Liver (tissue), 9 donors: ENCODE measurements around the gene RSRC1. TPM values are rescaled to one million over a fixed set of nuclear protein-coding genes. Genes with fewer than 3 reads are reported as not detected.

ENCODE experiments used
- DNase-seq: peaks from one replicate; pipeline ENCODE4 v3.0.0-alpha.2; 2017; ENCODE audit warnings: low spot score
- H3K27ac ChIP-seq, 2 donors: one replicate each; pipeline ENCODE4 v1.7.0; 2013; ENCODE audit warnings: inconsistent platforms in 2 of 2, low read length in 2 of 2, control low read depth in 1 of 2, low read depth in 1 of 2, mild to moderate bottlenecking in 1 of 2
- H3K27me3 ChIP-seq, 4 donors: one replicate each; pipeline versions ENCODE4 v1.6.1 to v1.7.0; 2013; ENCODE audit warnings: low read length in 3 of 4, inconsistent platforms in 1 of 4, mild to moderate bottlenecking in 1 of 4, moderate library complexity in 1 of 4; ENCODE audit not compliant: control insufficient read depth in 4 of 4, insufficient read depth in 4 of 4
- H3K36me3 ChIP-seq, 4 donors: one replicate each; pipeline versions ENCODE4 v1.6.1 to v1.7.0; 2013; ENCODE audit warnings: low read length in 3 of 4, mild to moderate bottlenecking in 3 of 4, low read depth in 1 of 4, moderate library complexity in 1 of 4; ENCODE audit not compliant: control insufficient read depth in 4 of 4, insufficient read depth in 3 of 4
- H3K4me1 ChIP-seq, 4 donors: one replicate each; pipeline versions ENCODE4 v1.6.1 to v1.7.0; 2013; ENCODE audit warnings: low read length in 3 of 4, mild to moderate bottlenecking in 3 of 4, moderate library complexity in 1 of 4; ENCODE audit not compliant: control insufficient read depth in 4 of 4, insufficient read depth in 4 of 4
- H3K4me3 ChIP-seq, 3 donors: one replicate each; pipeline versions ENCODE4 v1.6.1 to v1.7.0; 2013; ENCODE audit warnings: low read length in 3 of 3, control low read depth in 1 of 3, low read depth in 1 of 3, mild to moderate bottlenecking in 1 of 3
- H3K9ac ChIP-seq, 2 donors: one replicate each; pipeline ENCODE4 v1.7.0; 2013; ENCODE audit warnings: low read length in 2 of 2, mild to moderate bottlenecking in 2 of 2, moderate library complexity in 2 of 2, control low read depth in 1 of 2, low read depth in 1 of 2
- H3K9me3 ChIP-seq, 4 donors: one replicate each; pipeline versions ENCODE4 v1.6.1 to v1.7.0; 2013; ENCODE audit warnings: low read length in 3 of 4; ENCODE audit not compliant: control insufficient read depth in 4 of 4
- EGR1 ChIP-seq, 2 donors: IDR thresholded peaks; 2 replicates each; pipeline ENCODE4 v1.6.1; 2016 to 2018; ENCODE audit warnings: antibody characterized with exemption in 2 of 2, low read depth in 2 of 2
- FOXA1 ChIP-seq: IDR thresholded peaks from 2 replicates; pipeline ENCODE4 v1.6.1; 2016; ENCODE audit warnings: antibody characterized with exemption
- GABPA ChIP-seq, 2 donors: IDR thresholded peaks in 1 of 2; conservative IDR thresholded peaks in 1 of 2; 2 replicates each; pipeline ENCODE4 v1.6.1; 2016; ENCODE audit warnings: antibody characterized with exemption in 2 of 2, mild to moderate bottlenecking in 1 of 2, moderate library complexity in 1 of 2
- HNF4A ChIP-seq, 2 donors: conservative IDR thresholded peaks; 2 replicates each; pipeline ENCODE4 v1.6.1; 2016; ENCODE audit warnings: antibody characterized with exemption in 2 of 2, mild to moderate bottlenecking in 2 of 2
- HNF4G ChIP-seq: IDR thresholded peaks from 2 replicates; pipeline ENCODE4 v1.6.1; 2016; ENCODE audit warnings: antibody characterized with exemption
- JUND ChIP-seq, 2 donors: IDR thresholded peaks; 2 replicates each; pipeline ENCODE4 v1.6.1; 2016; ENCODE audit warnings: antibody characterized with exemption in 2 of 2
- RAD21 ChIP-seq, 2 donors: IDR thresholded peaks; 2 replicates each; pipeline ENCODE4 v1.6.1; 2016; ENCODE audit warnings: antibody characterized with exemption in 2 of 2, mild to moderate bottlenecking in 2 of 2
- RXRA ChIP-seq, 2 donors: IDR thresholded peaks; 2 replicates each; pipeline ENCODE4 v1.6.1; 2017 to 2018; ENCODE audit warnings: antibody characterized with exemption in 2 of 2, mild to moderate bottlenecking in 1 of 2
- WGBS: extraction: QIAGEN DNeasy Blood & Tissue Kit; methylation state at CpG from one replicate; pipeline ENCODE4 v1.1.7; 2013; 5-methylcytosine and 5-hydroxymethylcytosine counted together
- polyA plus RNA-seq, 2 donors: library from polyadenylated mRNA; stranded (reverse) in 1 of 2; unstranded in 1 of 2; fragments of 200-250 nt in 1 of 2; fragments of >200 nt in 1 of 2; fragmentation: Nextera tagmentation in 1 of 2; extraction: Ambion mirVana in 1 of 2; gene quantifications; one replicate each; pipeline versions ENCODE4 v1.2.1 to v1.2.3, GENCODE V29; 2013 to 2015
- total RNA-seq, 2 donors: library from RNA; depleted of rRNA; stranded (reverse); fragments of >200 nt; gene quantifications; one replicate each; pipeline ENCODE4 v1.2.3, GENCODE V29; 2014
- TF ChIP-seq, protein P1 (sequence below): fragments of 150-350 bp; IDR thresholded peaks from 2 replicates; pipeline ENCODE4 v1.5.1; 2017; ENCODE audit warnings: improper control_type of control experiment, low read depth, low read length; ENCODE audit not compliant: missing input control
- TF ChIP-seq, protein P2 (sequence below): IDR thresholded peaks from 2 replicates; pipeline ENCODE4 v1.6.1; 2016; ENCODE audit warnings: antibody characterized with exemption
- donor health status: healthy.
- donor health status: healthy.
- donor health status: healthy.
- donor health status: healthy.
- donor health status: healthy.

The RSRC1 gene
- total and polyA plus RNA-seq, 4 donors: 7.2 to 30.3 (median 20.7) TPM

DNA sequence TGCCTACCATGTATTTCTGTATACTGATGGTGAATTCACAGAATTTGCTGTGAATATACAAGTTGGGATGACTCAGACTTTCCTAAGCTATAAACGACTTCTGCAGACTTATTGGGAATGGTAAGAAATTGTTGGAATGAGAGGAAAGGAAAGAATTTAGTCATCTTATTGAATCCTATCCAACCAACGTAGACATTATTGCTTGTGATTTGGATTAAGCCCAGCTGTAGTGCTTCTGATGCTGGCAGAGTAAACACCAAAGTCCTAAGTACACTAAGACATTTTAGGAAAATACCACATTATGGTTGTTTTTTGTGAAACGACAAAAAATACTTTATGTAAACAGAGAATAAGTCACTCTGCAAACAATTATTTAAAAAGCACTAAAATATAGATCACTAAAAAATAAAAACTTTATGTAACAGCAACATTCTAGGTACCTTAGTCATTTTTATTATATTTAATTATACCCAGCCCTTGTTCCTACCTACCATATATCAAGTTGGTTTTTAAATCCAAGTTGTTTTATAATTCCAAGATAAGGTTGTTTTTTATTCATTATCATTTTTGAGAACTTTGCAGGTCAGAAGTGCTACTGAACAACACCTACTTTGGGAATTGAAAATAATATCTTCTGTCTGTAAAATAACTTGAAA lies 361.9 kb downstream of the RSRC1 start (continued):
- TF ChIP-seq JUND (IDR thresholded peaks at IDR 0.05): peak; percentile 81 to 94
- TF ChIP-seq HNF4A (conservative IDR thresholded peaks at IDR 0.05): peak; percentile 79 to 85
- TF ChIP-seq, protein P1, sequence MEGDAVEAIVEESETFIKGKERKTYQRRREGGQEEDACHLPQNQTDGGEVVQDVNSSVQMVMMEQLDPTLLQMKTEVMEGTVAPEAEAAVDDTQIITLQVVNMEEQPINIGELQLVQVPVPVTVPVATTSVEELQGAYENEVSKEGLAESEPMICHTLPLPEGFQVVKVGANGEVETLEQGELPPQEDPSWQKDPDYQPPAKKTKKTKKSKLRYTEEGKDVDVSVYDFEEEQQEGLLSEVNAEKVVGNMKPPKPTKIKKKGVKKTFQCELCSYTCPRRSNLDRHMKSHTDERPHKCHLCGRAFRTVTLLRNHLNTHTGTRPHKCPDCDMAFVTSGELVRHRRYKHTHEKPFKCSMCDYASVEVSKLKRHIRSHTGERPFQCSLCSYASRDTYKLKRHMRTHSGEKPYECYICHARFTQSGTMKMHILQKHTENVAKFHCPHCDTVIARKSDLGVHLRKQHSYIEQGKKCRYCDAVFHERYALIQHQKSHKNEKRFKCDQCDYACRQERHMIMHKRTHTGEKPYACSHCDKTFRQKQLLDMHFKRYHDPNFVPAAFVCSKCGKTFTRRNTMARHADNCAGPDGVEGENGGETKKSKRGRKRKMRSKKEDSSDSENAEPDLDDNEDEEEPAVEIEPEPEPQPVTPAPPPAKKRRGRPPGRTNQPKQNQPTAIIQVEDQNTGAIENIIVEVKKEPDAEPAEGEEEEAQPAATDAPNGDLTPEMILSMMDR: no peak
- TF ChIP-seq RXRA (IDR thresholded peaks at IDR 0.05): peak in 1 of 2 donors; percentile 36
- TF ChIP-seq EGR1 (IDR thresholded peaks at IDR 0.05; ENCODE audit: low read depth in 2 of 2): no peak

DNA sequence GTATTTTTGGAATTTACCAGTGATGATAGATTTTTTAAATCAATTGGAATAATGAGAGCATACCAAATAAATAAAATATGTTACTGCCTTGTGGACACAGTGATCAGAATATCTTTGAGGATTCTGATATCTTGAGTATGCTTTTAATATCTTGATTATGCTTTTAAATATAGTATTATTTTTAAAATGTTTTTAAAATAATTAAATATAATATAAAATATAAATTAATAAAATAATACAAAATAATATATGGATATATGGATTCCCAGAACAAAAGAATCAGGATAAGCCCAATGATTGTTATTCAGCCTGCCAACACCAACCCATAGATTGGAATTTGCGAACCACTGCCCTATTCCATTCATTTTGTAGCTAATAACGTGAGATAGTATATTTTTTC lies 369.2 kb downstream of the RSRC1 start:
- Histone ChIP-seq H3K9ac (no peak overlapping the region), H3K27ac (no peak overlapping the region), H3K4me3 (no peak overlapping the region), H3K36me3 (no peaks in the 10 kb centered on the region), H3K4me1 (no peaks in the 10 kb centered on the region), H3K27me3 (no peaks in the 10 kb centered on the region), H3K9me3 (no peaks in the 10 kb centered on the region)
- WGBS: 97% methylated on average over 2 of the region's 2 CpGs
- TF ChIP-seq, protein P2, sequence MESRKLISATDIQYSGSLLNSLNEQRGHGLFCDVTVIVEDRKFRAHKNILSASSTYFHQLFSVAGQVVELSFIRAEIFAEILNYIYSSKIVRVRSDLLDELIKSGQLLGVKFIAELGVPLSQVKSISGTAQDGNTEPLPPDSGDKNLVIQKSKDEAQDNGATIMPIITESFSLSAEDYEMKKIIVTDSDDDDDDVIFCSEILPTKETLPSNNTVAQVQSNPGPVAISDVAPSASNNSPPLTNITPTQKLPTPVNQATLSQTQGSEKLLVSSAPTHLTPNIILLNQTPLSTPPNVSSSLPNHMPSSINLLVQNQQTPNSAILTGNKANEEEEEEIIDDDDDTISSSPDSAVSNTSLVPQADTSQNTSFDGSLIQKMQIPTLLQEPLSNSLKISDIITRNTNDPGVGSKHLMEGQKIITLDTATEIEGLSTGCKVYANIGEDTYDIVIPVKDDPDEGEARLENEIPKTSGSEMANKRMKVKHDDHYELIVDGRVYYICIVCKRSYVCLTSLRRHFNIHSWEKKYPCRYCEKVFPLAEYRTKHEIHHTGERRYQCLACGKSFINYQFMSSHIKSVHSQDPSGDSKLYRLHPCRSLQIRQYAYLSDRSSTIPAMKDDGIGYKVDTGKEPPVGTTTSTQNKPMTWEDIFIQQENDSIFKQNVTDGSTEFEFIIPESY: no peak
- no peak for TF ChIP-seq FOXA1
- TF ChIP-seq EGR1 (IDR thresholded peaks at IDR 0.05; ENCODE audit: low read depth in 2 of 2): no peak
- no peak for TF ChIP-seq HNF4G
- DNase-seq: no peak

DNA sequence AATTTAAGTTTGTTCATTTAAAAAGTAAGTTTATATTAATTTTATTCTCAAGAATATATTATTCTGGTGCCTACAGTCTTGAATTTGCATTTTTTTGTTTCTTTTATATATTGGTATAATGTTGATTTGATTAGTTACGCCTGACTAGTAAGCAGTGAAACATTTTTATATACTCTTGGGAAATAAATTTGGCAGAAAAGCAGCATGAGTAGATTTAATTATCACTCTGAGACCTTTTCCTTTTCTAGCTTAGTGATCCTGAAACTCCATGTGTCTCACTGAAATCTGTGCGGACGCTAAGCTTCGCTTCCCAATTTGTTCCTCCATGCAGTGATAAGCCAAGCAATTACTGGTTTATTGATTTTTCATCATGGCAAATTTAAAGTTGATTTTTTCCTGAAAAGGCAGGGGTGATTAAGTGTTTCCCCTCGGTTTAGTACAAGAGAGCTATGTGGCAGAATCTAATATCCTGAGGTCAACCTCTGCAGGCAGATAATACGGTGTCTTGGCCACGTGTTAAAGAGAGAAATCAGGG lies 373.9 kb downstream of the RSRC1 start:
- H3K4me1 ChIP-seq: no peaks in the 10 kb centered on the region
- H3K4me3 ChIP-seq: no peak overlapping the region
- H3K27ac ChIP-seq: no peak overlapping the region
- no peaks in the 10 kb centered on the region for H3K27me3 ChIP-seq
- WGBS: 93% methylated on average over 7 of the region's 7 CpGs
- H3K9ac ChIP-seq: no peak overlapping the region
- H3K9me3 ChIP-seq: no peaks in the 10 kb centered on the region
- H3K36me3 ChIP-seq: no peaks in the 10 kb centered on the region
- DNase-seq: no peak
- TF ChIP-seq, protein P1: no peak
- no peak for TF ChIP-seq RAD21 (IDR thresholded peaks at IDR 0.05)
- TF ChIP-seq GABPA (IDR thresholded peaks at IDR 0.05 in 1 of 2, conservative IDR thresholded peaks at IDR 0.05 in 1 of 2): no peak
- TF ChIP-seq HNF4A (conservative IDR thresholded peaks at IDR 0.05): no peak
- TF ChIP-seq RXRA (IDR thresholded peaks at IDR 0.05): no peak
